HCT116 (cell line): ENCODE measurements around the gene FMN2. TPM values are rescaled to one million over a fixed set of nuclear protein-coding genes. Genes with fewer than 3 reads are reported as not detected.

Experiments used
- ATAC-seq: fragments of 200-7000 bp; cut with Tn5 transposase; 2 replicates; pipeline ENCODE4 v1.9.1; 2020; ENCODE audit warnings: mild to moderate bottlenecking, moderate library complexity
- BruUV-seq: library from RNA; stranded (reverse); fragments of 400-500 nt; replicated peaks from 2 replicates; lab custom pipeline; 2021; lab: Mats Ljungman, UMichigan
- CTCF ChIA-PET: fragments of 300-600 bp; sonication (Branson Sonifier 250); formaldehyde crosslinking; loops from one replicate; lab custom pipeline; 2021; ENCODE audit warnings: antibody characterized with exemption; lab: Charles Lee
- POLR2A ChIA-PET: fragments of 300-600, 350-600 bp; sonication (Branson Sonifier 250); formaldehyde crosslinking; loops from one replicate; lab custom pipeline; 2021; ENCODE audit warnings: antibody characterized with exemption; lab: Charles Lee
- RAD21 ChIA-PET, 2 experiments: fragments of 300-600 bp; sonication (Branson Sonifier 250); formaldehyde crosslinking; loops; one replicate each; lab custom pipeline; 2023; ENCODE audit warnings: low total read pairs in 2 of 2; ENCODE audit not compliant: uncharacterized antibody in 2 of 2, unreplicated experiment in 2 of 2, low non-redundant PET in 1 of 2; lab: Charles Lee
- DNase-seq: peaks from one replicate; pipeline ENCODE4 v3.0.0-alpha.2; 2010; ENCODE audit warnings: low read depth, low spot score
- H2AFZ ChIP-seq: fragments of 200-600 bp; shearing (Covaris generic), sonication (generic); 2 replicates; pipeline ENCODE4 v1.6.1; 2017; ENCODE audit warnings: low read depth, mixed run types, mixed read lengths, antibody characterized with exemption, low read length; ENCODE audit not compliant: poor library complexity, severe bottlenecking
- H3K27ac ChIP-seq: 2 replicates; pipeline ENCODE4 v1.5.1; 2012; ENCODE audit warnings: low read depth, low read length
- H3K27me3 ChIP-seq: fragments of 200-600 bp; sonication (generic); 2 replicates; pipeline ENCODE4 v1.6.1; 2016; ENCODE audit warnings: mixed run types, low read length, mixed read lengths; ENCODE audit not compliant: insufficient read depth
- H3K36me3 ChIP-seq, 2 experiments: fragments of 200-500 bp in 1 of 2; fragments of 200-600 bp in 1 of 2; sonication (Bioruptor generic) in 1 of 2; sonication (generic) in 1 of 2; 2 replicates each; pipeline versions ENCODE4 v1.5.1 to v1.6.1; 2014 to 2016; ENCODE audit warnings: low read length in 2 of 2, inconsistent platforms in 1 of 2, mixed read lengths in 1 of 2, mixed run types in 1 of 2; ENCODE audit not compliant: insufficient read depth in 2 of 2, control insufficient read depth in 1 of 2
- H3K4me1 ChIP-seq, 2 experiments: fragments of 200-600 bp in 1 of 2; sonication (generic) in 1 of 2; 2 replicates each; pipeline versions ENCODE4 v1.5.1 to v1.6.1; 2012 to 2017; ENCODE audit warnings: low read length in 2 of 2, inconsistent platforms in 1 of 2, mild to moderate bottlenecking in 1 of 2, mixed read lengths in 1 of 2, mixed run types in 1 of 2, moderate library complexity in 1 of 2; ENCODE audit not compliant: insufficient read depth in 2 of 2, control insufficient read depth in 1 of 2
- H3K4me2 ChIP-seq: fragments of 200-600 bp; sonication (generic); 2 replicates; pipeline ENCODE4 v1.6.1; 2017; ENCODE audit warnings: mixed run types, low read length, mixed read lengths
- H3K4me3 ChIP-seq, 2 experiments: fragments of 200-600 bp in 1 of 2; sonication (generic) in 1 of 2; replicated peaks in 1 of 2; 2 replicates each; pipeline ENCODE4 v1.5.1; 2011 to 2016; ENCODE audit warnings: low read length in 2 of 2, control low read depth in 1 of 2, low read depth in 1 of 2, mild to moderate bottlenecking in 1 of 2, mixed read lengths in 1 of 2, mixed run types in 1 of 2
- H3K79me2 ChIP-seq: fragments of 200-600 bp; sonication (generic); 2 replicates; pipeline ENCODE4 v1.6.1; 2017; ENCODE audit warnings: mild to moderate bottlenecking, mixed run types, low read length, moderate library complexity, mixed read lengths; ENCODE audit not compliant: insufficient read depth
- H3K9ac ChIP-seq: fragments of 200-600 bp; sonication (generic); 2 replicates; pipeline ENCODE4 v1.6.1; 2016; ENCODE audit warnings: low read length, mixed read lengths
- H3K9me2 ChIP-seq: fragments of 200-600 bp; sonication (generic), shearing (Covaris generic); 2 replicates; pipeline ENCODE4 v1.6.1; 2017; ENCODE audit warnings: mixed run types, mild to moderate bottlenecking, moderate library complexity; ENCODE audit not compliant: insufficient read depth
- H3K9me3 ChIP-seq, 2 experiments: fragments of 200-500 bp in 1 of 2; fragments of 200-600 bp in 1 of 2; sonication (Bioruptor generic) in 1 of 2; sonication (generic) in 1 of 2; 2 replicates each; pipeline ENCODE4 v1.6.1; 2014 to 2017; ENCODE audit warnings: low read length in 2 of 2, mixed read lengths in 2 of 2, inconsistent platforms in 1 of 2, low read depth in 1 of 2, mild to moderate bottlenecking in 1 of 2, mixed run types in 1 of 2, moderate library complexity in 1 of 2; ENCODE audit not compliant: control insufficient read depth in 1 of 2, insufficient read depth in 1 of 2
- H4K20me1 ChIP-seq: fragments of 200-600 bp; sonication (generic), shearing (Covaris generic); 2 replicates; pipeline ENCODE4 v1.6.1; 2017; ENCODE audit warnings: mixed run types, mild to moderate bottlenecking, moderate library complexity; ENCODE audit not compliant: insufficient read depth
- CBX3 ChIP-seq: IDR thresholded peaks from 2 replicates; pipeline ENCODE4 v1.6.1; 2012; ENCODE audit warnings: low read depth
- CEBPB ChIP-seq: IDR thresholded peaks from 2 replicates; pipeline ENCODE4 v1.6.1; 2012; ENCODE audit warnings: low read depth
- EGR1 ChIP-seq: IDR thresholded peaks from 2 replicates; pipeline ENCODE4 v1.6.1; 2012; ENCODE audit warnings: low read depth
- ELF1 ChIP-seq: IDR thresholded peaks from 2 replicates; pipeline ENCODE4 v1.6.1; 2012; ENCODE audit warnings: low read depth, borderline replicate concordance
- EZH2 ChIP-seq: fragments of 200-600 bp; sonication (generic); IDR thresholded peaks from 2 replicates; pipeline ENCODE4 v1.6.1; 2017; ENCODE audit warnings: antibody characterized with exemption, mixed run types
- EZH2phosphoT487 ChIP-seq: fragments of 200-600 bp; IDR thresholded peaks from 2 replicates; pipeline ENCODE4 v1.6.1; 2018; ENCODE audit warnings: antibody characterized with exemption, borderline replicate concordance
- FOSL1 ChIP-seq: IDR thresholded peaks from 2 replicates; pipeline ENCODE4 v1.6.1; 2012; ENCODE audit warnings: low read depth
- JUND ChIP-seq: IDR thresholded peaks from 2 replicates; pipeline ENCODE4 v1.6.1; 2012
- POLR2A ChIP-seq: IDR thresholded peaks from 2 replicates; pipeline ENCODE4 v1.7.0; 2011; ENCODE audit warnings: borderline replicate concordance; ENCODE audit not compliant: insufficient read depth, insufficient read length; ENCODE audit errors: extremely low read depth
- SP1 ChIP-seq: IDR thresholded peaks from 2 replicates; pipeline ENCODE4 v1.6.1; 2012; ENCODE audit warnings: low read depth
- TCF7L2 ChIP-seq: IDR thresholded peaks from 2 replicates; pipeline ENCODE4 v1.7.0; 2011; ENCODE audit warnings: borderline replicate concordance, inconsistent platforms; ENCODE audit not compliant: insufficient read depth, insufficient read length; ENCODE audit errors: extremely low read depth
- YY1 ChIP-seq: IDR thresholded peaks from 2 replicates; pipeline ENCODE4 v1.6.1; 2011; ENCODE audit warnings: low read length, low read depth, moderate library complexity, mild to moderate bottlenecking; ENCODE audit not compliant: insufficient replicate concordance; ENCODE audit errors: extremely low read depth
- ZNF274 ChIP-seq: fragments of 200-500 bp; sonication (Bioruptor generic); IDR thresholded peaks from 2 replicates; pipeline ENCODE4 v1.6.1; 2014; ENCODE audit warnings: mild to moderate bottlenecking, low read depth, low read length, inconsistent platforms
- intact Hi-C: fragments of 100-400 bp; cut with micrococcal nuclease; formaldehyde crosslinking; loops from 2 replicates; pipeline ENCODE4 v1.10.0; 2022
- total RNA-seq: library from RNA; stranded (reverse); gene quantifications from one replicate; pipeline ENCODE4 v1.2.1, GENCODE V29; 2021; ENCODE audit not compliant: unreplicated experiment
- TF ChIP-seq, protein P1 (sequence below), 3 experiments: fragments of 200-600 bp in 1 of 3; sonication (generic) in 1 of 3; IDR thresholded peaks in 2 of 3; conservative IDR thresholded peaks in 1 of 3; 2 replicates each; pipeline ENCODE4 v1.5.1; 2012 to 2017; ENCODE audit warnings: low read depth in 2 of 3, low read length in 2 of 3, antibody characterized with exemption in 1 of 3, borderline replicate concordance in 1 of 3, control low read depth in 1 of 3, mild to moderate bottlenecking in 1 of 3, mixed read lengths in 1 of 3, mixed run types in 1 of 3, moderate library complexity in 1 of 3; ENCODE audit not compliant: insufficient read depth in 1 of 3
- TF ChIP-seq, protein P2 (sequence below): IDR thresholded peaks from 2 replicates; pipeline ENCODE4 v1.6.1; 2012
- TF ChIP-seq, protein P3 (sequence below): IDR thresholded peaks from 2 replicates; pipeline ENCODE4 v1.6.1; 2012; ENCODE audit warnings: low read depth
- TF ChIP-seq, protein P4 (sequence below): IDR thresholded peaks from 2 replicates; pipeline ENCODE4 v1.6.1; 2012

FMN2 gene
- total RNA-seq, 1 experiment from 2014 or later, result not detected

DNA sequence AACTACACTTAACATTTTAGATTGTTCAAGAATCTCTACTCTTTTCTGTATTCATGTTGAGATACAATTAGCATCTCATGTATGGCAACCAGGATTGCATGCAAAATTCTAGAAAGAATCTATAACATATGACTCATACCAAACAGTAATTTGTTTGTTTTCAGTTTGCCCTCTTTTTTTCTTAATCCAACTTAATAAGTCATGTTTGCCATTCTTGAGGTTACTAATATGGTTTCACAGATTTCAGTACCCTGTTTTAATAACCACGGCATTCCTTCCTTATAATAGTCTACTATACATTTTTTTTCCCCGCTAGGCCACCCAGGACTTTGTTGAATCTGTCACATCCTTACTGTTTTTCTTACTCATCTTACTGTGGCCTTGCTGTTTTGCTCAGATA, 140.8 kb downstream of the FMN2 start:
- Histone ChIP-seq H4K20me1 (no peaks in the 10 kb centered on the region), H3K9me2 (no peaks in the 10 kb centered on the region), H3K9ac (no peak overlapping the region), H3K4me1 (no peaks in the 10 kb centered on the region), H3K27ac (no peak overlapping the region), H3K79me2 (no peaks in the 10 kb centered on the region), H2AFZ (no peak overlapping the region), H3K27me3 (no peaks in the 10 kb centered on the region), H3K4me3 (no peak overlapping the region), H3K36me3 (no peaks in the 10 kb centered on the region), H3K4me2 (no peak overlapping the region), H3K9me3 (peaks cover 12 to 13% of the 10 kb centered on the region in 2 experiments; a peak in 2 of 4 replicates)
- ATAC-seq, result no peak
- POLR2A ChIA-PET, result no interaction called here
- intact Hi-C loops, result no loop called here
- BruUV-seq, result no TSS peak
- CTCF ChIA-PET, result no interaction called here
- RAD21 ChIA-PET, result no interaction called here
- no peak for TF ChIP-seq EGR1
- TF ChIP-seq TCF7L2, result no peak
- no peak for TF ChIP-seq EZH2phosphoT487
- TF ChIP-seq ELF1, result no peak
- TF ChIP-seq FOSL1, result no peak
- no peak for TF ChIP-seq CBX3
- TF ChIP-seq POLR2A, result no peak
- TF ChIP-seq, protein P1, sequence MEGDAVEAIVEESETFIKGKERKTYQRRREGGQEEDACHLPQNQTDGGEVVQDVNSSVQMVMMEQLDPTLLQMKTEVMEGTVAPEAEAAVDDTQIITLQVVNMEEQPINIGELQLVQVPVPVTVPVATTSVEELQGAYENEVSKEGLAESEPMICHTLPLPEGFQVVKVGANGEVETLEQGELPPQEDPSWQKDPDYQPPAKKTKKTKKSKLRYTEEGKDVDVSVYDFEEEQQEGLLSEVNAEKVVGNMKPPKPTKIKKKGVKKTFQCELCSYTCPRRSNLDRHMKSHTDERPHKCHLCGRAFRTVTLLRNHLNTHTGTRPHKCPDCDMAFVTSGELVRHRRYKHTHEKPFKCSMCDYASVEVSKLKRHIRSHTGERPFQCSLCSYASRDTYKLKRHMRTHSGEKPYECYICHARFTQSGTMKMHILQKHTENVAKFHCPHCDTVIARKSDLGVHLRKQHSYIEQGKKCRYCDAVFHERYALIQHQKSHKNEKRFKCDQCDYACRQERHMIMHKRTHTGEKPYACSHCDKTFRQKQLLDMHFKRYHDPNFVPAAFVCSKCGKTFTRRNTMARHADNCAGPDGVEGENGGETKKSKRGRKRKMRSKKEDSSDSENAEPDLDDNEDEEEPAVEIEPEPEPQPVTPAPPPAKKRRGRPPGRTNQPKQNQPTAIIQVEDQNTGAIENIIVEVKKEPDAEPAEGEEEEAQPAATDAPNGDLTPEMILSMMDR (IDR thresholded peaks at IDR 0.05 in 2 of 3, conservative IDR thresholded peaks at IDR 0.05 in 1 of 3; ENCODE audit: borderline replicate concordance in 1 of 3, insufficient read depth in 1 of 3, low read depth in 2 of 3, low read length in 2 of 3), result no peak
- TF ChIP-seq, protein P2, sequence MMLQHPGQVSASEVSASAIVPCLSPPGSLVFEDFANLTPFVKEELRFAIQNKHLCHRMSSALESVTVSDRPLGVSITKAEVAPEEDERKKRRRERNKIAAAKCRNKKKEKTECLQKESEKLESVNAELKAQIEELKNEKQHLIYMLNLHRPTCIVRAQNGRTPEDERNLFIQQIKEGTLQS, result no peak
- TF ChIP-seq YY1, result no peak
- TF ChIP-seq, protein P3, sequence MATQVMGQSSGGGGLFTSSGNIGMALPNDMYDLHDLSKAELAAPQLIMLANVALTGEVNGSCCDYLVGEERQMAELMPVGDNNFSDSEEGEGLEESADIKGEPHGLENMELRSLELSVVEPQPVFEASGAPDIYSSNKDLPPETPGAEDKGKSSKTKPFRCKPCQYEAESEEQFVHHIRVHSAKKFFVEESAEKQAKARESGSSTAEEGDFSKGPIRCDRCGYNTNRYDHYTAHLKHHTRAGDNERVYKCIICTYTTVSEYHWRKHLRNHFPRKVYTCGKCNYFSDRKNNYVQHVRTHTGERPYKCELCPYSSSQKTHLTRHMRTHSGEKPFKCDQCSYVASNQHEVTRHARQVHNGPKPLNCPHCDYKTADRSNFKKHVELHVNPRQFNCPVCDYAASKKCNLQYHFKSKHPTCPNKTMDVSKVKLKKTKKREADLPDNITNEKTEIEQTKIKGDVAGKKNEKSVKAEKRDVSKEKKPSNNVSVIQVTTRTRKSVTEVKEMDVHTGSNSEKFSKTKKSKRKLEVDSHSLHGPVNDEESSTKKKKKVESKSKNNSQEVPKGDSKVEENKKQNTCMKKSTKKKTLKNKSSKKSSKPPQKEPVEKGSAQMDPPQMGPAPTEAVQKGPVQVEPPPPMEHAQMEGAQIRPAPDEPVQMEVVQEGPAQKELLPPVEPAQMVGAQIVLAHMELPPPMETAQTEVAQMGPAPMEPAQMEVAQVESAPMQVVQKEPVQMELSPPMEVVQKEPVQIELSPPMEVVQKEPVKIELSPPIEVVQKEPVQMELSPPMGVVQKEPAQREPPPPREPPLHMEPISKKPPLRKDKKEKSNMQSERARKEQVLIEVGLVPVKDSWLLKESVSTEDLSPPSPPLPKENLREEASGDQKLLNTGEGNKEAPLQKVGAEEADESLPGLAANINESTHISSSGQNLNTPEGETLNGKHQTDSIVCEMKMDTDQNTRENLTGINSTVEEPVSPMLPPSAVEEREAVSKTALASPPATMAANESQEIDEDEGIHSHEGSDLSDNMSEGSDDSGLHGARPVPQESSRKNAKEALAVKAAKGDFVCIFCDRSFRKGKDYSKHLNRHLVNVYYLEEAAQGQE, result no peak
- TF ChIP-seq, protein P4, sequence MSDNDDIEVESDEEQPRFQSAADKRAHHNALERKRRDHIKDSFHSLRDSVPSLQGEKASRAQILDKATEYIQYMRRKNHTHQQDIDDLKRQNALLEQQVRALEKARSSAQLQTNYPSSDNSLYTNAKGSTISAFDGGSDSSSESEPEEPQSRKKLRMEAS, result no peak
- no peak for TF ChIP-seq JUND
- no peak for TF ChIP-seq EZH2
- no peak for TF ChIP-seq ZNF274
- TF ChIP-seq SP1, result no peak
- no peak for TF ChIP-seq CEBPB
- DNase-seq, result no peak
